Activated gamma-delta T cell treated with Interleukin-2 at 50 U/mL for 16 hours (primary cell): Measurements from ENCODE around the gene TXNDC8.
"Not testable (repeated sequence)": the region's sequence is repeated elsewhere in the genome, so short reads cannot be mapped to it uniquely, and the experiment has no call there.

Experiments
- DNase-seq: peaks from one replicate; pipeline ENCODE4 v3.0.0-alpha.2; 2020

The TXNDC8 gene

DNA sequence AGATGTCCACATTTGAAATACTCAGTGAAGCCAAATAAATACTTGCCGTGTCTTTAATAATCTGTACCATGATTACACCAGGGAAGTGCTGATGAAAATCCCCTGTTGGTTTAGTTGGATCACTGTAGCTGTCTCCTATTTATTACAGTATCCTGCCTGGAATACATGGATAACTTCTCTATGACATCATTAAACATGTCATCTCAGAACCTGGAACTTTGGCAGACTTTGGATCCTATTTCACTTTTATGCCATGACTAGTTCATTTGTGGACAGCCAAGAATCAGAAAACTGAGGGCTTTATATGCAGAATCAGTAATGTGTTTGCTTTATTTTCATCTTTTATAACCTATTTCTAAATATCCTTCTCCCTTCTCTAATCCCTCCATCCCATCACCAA, at the start of gene TXNDC8:
Gene TXNDC8 (minus strand): TSS at position 137 of the 400 bp plus-strand sequence.
- DNase-seq, result no peak

DNA sequence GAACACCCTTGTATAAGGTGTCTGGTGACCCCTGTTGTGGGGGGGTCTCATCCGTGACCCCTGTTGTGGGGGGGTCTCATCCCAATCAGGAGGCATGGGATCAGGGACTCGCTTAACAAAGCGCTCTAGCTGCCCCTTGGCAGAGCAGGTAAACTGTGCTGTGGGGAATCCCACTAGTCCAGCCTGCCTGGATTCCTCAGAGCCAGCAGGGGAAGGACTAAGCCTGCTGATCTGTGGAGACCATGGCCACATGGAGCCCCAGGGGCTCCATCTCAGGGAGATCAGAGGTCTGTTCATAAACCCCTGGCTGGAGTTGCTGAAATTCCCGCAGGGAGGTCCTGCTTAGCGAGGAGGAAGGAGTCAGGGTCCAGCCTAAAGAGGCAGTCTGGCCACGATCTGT, 45.8 kb upstream of the TXNDC8 start:
- DNase-seq, result no peak

DNA sequence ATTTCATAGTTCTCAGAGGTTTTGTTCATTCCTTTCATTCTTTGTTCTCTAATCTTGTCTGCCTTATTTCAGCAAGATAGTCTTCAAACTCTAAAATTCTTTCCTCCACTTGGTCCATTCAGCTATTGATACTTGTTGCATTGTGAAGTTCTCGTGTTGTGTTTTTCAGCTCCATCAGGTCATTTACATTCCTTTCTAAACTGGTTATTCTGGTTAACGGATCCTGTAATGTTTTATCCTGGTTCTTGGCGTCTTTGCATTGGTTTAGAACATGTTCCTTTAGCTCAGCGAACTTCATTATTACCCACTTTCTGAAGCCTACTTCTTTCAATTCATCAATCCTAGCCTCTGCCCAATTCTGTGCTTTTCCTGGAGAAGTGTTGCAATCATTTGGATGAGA, 45.1 kb upstream of the TXNDC8 start:
- no peak for DNase-seq

DNA sequence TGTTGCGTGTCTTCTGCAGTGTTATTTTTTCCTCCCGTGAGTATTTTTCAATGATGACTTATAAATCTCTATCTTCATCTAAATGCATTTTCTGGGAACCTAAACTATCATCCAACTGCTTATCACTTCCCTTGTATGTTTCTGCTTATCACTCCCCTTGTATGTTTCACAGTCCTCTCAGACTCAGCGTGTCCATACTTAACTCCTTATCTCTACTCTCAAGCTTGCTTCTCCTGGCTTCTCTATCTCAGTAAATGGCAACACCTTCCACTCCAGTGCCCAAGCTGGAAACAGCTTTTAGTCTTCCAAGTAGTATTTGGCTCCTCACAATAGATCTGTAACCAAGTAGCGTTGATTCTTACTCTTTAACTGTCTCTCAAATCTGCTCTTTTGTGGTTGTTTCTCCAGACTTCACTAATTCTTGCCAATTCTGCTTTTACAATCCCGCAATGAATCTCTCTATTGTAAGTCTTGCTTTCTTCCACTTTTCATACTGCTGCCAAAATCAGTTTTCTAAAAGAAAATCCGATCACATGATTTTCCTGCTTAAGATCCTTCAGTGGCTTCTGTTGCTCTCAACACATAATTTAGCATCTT, 33.8 kb upstream of the TXNDC8 start:
- no peak for DNase-seq

DNA sequence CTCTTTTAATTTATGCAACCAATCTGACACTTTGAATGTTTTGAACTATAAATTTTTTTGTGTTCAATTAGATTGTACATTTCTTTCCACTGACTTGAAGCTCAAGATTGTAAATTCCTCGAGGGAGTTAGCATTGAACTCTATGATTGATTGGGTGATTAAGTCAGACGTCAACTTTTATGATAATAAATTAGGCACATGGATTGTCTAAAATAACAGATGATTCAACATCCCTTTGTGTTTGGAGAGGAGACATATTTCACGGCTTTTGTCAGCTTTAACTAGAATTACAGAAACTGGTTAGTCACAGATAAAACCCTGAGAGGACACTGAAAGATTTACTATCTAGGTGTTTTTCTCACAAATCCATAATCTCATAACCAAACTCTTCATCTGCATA, 32.7 kb upstream of the TXNDC8 start:
- no peak for DNase-seq

DNA sequence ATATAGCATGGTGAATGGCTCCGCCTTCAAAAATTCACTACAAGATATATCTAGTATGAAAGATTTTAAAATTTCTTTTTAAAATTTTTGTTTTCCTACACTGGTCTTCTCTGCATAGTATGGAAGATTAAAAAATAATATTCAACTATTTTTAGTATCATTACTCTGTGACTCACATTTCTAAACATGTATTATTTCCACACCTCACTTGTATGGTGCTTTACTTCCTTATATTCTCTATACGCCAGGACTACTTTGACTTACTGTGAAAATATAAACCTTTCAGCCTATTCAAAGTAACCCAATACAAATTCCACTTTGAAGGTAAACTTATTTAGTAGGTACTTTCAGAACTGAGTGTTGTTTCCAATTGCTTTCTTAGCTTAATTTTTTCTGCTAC, 26.8 kb upstream of the TXNDC8 start:
- DNase-seq, result no peak

DNA sequence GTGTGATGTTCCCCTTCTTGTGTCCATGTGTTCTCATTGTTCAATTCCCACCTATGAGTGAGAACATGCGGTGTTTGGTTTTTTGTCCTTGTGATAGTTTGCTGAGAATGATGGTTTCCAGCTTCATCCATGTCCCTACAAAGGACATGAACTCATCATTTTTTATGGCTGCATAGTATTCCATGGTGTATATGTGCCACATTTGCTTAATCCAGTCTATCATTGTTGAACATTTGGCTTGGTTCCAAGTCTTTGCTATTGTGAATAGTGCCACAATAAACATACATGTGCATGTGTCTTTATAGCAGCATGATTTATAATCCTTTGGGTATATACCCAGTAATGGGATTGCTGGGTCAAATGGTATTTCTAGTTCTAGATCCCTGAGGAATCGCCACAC, 21.3 kb upstream of the TXNDC8 start:
- not testable (repeated sequence) for DNase-seq

DNA sequence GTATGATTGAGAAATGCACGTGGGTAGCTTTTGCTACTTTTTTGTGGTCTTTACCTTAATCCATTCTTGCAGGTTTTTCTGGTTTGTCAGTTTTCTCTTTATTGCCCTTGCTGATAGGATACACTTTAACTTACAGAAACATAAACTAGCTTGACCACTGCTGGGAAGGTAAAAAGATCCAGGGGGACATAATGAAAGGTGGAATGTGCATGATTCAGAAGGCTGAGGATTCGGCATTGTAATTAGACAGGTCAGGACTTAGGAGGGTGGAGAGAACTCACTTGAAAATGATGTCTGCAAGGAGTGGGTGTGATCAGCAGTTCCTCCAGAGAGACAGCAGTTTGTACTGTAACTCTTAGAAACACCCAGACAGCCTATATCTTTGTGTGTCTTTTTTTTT, 19.8 kb upstream of the TXNDC8 start:
- DNase-seq, result no peak

DNA sequence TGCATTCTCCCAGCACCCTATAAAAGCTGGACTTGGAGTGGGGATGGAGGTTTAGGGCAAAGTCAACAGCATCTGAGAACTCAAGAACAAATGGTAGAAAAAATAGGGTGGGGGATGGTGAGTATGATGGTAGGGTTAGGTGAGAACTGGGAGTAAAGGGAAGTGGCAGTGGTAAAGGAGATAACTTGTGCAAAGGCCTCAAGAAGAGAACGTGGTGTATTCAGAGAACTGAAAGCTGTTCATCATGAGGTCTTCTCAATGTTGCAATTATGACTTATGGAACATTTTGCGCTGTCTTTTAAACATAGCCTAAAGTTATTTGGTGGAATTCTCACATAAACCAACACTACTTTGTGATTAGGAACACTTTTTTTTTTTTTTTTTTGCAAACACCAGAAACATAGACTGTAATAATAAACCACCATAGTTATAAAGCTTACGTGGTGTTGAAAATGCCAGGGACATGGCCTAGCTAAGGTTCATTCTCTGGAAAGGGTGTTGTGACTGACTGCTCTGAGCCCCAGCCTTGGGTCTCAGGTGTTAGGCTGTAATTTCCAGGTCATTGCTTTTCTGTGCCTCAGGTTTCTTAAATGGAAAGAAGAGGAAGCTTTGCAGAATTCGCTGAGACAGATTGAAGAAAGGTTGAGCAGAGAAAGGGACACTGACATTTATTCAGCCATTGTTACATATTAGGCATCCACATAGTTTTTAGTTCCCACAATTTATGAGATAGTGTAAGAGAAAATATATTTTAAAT, 19.2 kb upstream of the TXNDC8 start:
- no peak for DNase-seq

DNA sequence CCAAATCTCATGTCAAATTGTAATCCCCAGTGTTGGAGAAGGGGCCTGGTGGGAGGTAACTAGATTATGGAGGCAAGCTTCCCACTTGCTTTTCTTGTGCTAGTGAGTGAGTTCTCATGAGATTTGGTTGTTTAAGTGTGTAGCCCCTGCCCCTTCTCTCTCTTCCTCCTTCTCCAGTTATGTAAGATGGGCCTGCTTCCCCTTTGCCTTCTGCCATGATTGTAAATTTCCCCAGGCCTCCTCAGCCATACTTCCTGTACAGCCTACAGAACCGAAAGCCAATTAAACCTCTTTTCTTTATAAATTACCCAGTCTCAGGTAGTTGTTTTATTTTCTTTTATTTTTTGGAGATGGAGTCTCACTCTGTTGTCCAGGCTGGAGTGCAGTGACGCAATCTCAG, 18.2 kb upstream of the TXNDC8 start:
- DNase-seq, result no peak

DNA sequence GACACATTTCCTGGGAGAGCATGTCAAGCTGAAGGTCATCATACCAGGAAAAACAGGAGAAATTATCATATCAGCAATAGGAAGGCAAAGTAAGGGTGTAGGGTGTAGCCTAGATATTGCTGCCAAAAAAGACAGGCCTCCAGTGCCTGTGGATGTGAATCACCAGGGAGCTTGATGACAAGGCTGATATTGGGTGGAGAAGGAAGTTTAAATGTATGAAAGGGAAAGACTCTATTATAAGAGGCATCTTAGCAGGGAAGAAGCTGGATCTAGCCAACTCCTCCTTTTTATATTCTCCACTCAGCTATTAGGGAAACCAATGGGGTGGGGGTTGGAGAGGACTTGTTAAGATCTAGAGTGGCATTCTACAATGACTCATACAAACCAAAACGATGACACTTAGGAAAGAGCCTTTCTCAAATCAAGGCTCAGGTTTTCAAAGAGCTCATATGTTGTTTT, 13.4 kb upstream of the TXNDC8 start:
- DNase-seq, result no peak

DNA sequence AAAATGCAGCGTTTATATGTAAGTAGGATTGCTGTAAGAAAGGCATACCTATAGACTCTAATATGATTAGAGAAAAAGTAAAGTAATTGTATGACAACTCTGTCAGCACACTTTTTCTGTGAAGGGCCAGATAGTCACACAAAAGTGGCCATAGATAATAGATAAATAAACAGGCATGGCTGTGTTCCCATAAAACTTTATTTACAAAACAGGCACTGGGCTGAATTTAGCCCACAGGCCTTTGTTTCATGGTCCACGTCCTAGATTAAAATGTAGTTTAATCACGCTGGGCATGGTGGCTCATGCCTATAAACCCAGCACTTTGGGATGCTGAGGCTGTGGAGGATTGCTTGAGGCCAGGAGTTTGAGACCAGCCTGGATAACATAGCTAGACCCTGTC, 8.7 kb upstream of the TXNDC8 start:
- DNase-seq, result no peak

DNA sequence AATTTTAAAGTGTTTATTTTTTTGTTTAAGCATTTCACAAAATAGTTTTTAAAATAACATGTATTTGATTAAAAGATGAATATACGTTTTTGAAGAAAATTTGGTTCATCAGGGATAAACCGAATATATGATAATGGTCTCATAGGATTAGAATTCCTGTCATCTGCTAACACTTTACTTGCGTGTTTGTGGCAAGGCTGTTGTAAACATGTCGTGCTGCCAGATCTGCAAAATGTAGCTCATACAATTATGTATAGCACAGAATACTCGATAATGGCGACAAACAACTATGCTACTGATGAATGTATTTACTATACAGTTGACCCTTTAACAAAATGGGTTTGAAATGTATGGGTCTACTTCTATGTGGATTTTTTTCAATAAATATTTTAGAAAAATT, 7.2 kb upstream of the TXNDC8 start:
- DNase-seq, result no peak

DNA sequence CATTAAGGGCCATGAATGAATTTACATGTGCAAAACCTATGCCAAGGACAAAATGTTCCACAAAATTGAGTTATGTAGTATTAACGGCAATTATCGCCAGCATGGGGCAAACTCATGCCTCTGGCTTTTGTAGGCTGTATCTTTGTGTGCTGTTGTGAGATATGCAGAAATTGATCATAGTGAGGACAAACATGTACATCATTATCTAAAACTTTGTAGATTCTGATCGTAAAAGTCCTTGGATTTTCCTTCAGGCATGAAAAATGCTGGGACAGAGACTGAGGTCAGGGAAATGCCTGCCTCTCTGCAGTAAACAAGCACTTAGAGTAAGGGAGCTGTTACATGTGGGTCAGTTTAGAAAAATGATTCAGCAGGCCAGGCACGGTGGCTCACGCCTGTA, 5.9 kb upstream of the TXNDC8 start:
- DNase-seq, result no peak

DNA sequence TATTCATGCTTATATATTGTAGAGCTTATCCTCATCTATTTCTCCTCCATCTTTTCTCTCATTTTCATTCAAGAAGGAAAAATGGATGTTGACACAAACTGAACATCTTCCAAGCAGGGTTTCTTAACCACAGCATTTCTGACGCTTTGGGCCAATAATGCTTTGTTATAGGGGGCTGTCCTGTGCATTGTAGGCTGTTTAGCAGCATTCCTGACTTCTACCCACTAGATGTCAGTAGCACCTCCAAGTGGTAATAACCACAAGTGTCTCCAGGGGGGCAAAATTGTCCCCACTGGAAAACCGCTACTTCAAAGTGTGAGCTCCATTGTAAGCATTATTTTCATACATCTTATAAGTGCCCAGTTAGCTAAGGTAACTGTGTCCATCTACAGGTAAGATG, 2.6 kb upstream of the TXNDC8 start:
- no peak for DNase-seq

DNA sequence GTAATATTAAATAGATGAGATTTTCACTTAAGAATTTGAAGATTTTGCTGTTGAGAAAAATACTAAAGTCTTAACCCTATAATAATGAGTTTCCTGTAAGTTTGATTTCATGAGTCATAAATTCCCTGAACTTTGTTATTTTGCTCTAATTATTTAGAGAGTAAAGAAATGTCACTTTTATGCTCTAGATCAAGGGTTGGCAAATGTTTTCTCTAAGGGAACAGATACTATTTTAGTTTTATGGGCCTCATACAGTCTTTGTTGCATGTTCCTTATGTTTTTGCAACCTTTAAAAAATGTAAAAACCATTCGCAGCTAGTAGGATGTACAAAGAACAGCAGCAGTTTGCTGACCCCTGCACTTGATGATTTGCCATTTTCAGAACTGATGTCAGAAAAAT, 480 bp upstream of the TXNDC8 start:
- DNase-seq, result no peak

DNA sequence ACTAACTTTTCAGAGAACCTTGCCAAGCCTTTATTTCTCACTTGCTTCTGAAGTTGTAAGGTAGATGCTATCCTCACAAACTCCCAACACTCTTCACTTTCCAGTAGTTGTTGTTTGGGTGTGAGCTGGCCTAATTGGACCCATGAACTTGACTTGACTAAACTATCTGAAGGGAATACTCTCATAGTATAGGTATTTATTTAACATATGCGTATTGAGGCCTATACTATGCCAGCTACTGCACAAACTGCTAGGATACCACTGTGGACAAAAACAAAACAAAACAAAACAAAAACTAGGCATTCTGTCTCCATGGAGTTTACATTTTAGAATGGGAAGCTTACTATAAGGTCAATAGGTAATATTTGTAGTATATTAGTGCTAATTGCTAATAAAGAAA, 1.3 kb downstream of the TXNDC8 start:
- DNase-seq, result no peak

DNA sequence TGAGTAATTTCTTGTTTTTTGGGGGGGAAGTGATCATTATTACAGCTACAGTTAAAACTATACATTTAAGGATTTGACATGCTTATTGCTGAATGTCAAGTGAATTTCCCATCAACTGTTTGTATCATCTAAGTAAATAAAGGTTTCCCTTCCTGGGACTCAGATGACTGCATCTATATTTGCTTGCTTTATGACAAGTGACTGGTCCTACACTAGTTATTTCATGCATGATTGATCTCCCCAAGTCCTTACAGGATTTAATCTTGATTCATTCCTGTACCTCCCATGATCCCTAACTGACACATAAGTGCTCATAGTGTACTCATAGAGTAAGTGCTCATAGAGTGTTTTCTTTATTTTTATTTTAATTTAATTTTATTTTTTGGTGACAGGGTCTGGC, 2.8 kb downstream of the TXNDC8 start:
- no peak for DNase-seq

DNA sequence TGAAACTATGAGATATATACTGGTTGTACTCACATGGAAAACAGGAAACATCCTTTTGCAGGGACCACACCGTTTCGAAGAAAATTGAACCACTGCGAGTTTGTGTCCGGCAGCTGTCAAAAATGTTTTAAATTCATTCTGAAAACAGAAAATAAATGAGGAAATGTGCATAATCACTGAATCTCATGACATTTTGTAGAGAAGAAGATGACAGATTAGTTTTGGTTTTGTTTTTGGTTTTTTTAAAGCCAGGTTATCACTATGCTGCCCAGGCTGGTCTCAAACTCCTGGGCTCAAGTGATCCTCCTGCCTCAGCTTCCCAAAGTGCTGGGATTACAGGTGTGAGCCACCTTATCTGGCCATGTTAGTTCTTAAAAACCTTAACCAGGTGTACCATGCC, 3.5 kb downstream of the TXNDC8 start:
- DNase-seq, result no peak

DNA sequence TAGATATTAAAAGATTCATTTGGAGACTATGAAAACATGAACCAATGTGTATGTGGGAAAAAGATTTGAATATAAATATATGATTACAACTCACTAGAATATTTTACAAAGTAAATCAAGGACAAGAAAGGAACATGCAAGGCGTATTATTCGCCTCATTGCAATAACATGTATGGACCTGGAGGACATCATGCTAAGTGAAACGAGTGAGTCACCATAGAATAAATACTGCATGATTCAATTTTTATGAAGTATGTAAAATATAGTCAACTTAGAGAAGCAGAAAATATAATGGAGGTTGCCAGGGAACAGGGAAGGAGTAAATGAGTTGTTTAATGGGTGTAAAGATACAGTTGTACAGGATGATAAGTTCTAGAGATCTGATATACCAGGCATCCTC, 4.9 kb downstream of the TXNDC8 start:
- DNase-seq, result no peak

DNA sequence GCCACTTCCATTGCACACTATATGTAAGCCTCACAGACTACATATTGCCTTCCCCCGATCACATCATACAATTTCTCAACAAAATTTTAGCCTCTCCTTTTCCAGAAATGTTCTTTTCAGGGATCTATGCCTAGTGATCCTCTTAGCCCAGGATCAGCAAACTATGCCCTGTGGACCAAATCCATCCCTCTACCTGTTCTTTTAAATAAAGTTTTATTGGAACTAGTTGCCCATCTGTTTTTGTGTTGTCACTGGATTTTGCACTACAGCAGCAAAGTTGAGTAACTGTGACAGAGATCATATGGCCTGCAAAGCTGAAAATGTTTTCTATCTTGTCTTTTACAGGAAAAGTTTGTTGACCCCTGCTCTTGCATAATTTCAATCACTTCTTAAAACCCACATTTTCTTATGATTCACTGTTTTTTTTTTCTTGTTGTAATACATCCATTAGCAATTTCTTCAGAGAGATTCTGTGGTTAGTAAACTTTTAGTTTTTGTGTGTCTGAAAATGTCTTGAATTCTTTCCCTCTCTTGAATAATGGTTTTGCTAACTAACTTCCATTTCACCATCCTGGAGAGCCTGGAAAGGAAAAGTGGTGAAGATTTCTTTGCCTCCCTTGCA, 7.1 kb downstream of the TXNDC8 start:
- DNase-seq, result no peak

DNA sequence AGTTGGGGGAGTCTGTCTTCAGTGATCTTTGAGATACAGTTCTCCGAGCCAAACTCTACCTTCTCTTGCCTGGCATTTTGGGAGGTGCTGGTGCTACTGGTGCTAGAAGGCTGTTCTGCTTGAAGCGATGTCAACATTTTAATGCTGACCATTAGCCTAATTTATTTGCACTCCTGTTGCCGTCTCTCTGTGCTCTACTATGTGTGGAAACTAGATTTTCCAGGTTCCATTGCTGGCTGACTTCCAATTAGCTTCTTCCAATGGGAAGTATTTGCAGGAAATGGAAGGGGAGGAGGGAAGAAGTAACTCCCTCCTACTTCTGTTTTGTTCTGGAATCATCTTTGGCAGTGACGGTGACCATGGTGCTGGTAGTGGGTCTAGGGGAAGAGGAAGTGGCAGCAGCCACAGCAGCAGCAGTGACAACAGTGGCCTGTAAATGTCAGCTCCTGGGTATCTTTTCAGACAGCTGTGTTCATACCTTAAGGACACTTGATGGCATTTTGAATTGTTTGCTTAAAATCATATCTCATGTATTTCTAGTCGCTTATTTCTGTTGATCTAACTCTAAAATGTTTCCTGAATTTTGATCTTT, 7.9 kb downstream of the TXNDC8 start:
- no peak for DNase-seq

DNA sequence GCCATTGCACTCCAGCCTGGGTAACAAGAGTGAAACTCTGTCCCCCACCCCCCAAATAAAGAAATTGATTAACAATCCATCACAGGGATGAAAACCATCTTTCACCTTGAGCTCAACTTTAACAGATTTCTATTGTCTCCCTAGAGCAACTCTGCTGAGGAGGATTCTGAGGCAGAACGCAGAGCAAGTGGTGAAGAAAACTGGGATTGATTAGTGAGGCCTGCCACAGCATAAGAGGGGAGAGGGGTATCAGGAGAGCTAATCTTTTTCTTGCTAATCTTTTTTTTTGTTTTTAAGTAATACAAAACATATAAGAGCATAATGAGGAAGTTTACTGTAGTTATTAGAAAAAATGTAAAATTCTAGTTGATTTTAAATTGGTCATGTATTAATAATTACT, 8.9 kb downstream of the TXNDC8 start:
- DNase-seq, result no peak

DNA sequence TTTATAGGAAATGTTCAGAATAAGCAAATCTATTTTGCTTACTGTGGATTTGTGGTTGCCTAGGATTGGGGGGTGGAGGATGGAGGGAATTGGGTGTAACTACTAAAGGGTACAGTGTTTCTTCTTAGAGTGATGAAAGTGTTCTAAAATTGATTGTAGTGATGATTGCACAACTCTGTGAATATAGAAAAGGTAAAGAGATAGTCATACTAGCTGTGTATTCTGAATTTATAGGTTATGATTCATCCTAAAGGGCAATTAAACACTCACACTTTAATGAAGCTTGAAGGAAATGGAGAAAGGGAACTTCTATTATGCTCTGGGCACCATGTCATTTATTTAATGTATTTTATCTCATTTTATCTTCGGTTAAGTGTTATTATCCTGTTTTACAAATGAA, 9.9 kb downstream of the TXNDC8 start:
- DNase-seq, result no peak
